ENCODE data around the gene IGSF9B. TPM values are rescaled to one million over a fixed set of nuclear protein-coding genes. Genes with fewer than 3 reads are reported as not detected.

IGSF9B gene
- polyA plus RNA-seq, 1 donor (not counting 4 experiments of a cell fraction or from before 2014, with no cell fraction given), result 0.66 TPM

DNA sequence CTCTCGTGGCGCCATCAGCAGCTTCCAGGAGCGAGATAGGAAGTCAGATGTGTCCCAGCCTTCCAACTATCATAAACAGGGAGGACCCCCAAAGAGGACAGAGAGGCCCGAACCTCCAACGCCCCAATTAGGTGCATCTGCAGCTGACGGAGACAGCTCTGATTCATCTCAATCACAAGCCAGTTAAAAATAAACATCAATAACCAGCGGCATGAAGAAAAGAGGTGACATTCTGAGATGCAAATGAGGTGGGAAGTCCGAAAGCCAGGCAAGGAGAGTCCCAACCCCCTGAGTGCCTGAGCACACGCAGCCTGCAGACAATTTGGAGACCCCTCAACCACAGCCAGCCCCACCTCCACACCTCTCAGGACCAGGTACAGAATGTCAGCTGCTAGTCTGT is 28.1 kb upstream of the IGSF9B start:
- Histone ChIP-seq H3K4me3 (ENCODE audit: control insufficient read depth in 2 of 3, extremely low read depth in 1 of 3, insufficient read depth in 2 of 3, low read depth in 1 of 3, low read length in 3 of 3) (no peak overlapping the region), H3K9me3 (ENCODE audit: control insufficient read depth, low read depth, low read length) (no peaks in the 10 kb centered on the region), H3K27me3 (ENCODE audit: control insufficient read depth, extremely low read depth, insufficient read depth, low read length) (peaks cover 8% of the 10 kb centered on the region), H3K27ac (ENCODE audit: control insufficient read depth, insufficient read depth, low read length) (no peak overlapping the region), H3K9ac (ENCODE audit: control insufficient read depth, extremely low read depth, insufficient read depth, low read length) (no peak overlapping the region), H3K36me3 (ENCODE audit: control insufficient read depth in 2 of 2, extremely low read depth in 1 of 2, insufficient read depth in 2 of 2, low read length in 2 of 2) (no peaks in the 10 kb centered on the region), H3K79me2 (ENCODE audit: control insufficient read depth, insufficient read depth, low read length) (no peaks in the 10 kb centered on the region), H3K9me1 (ENCODE audit: control insufficient read depth, extremely low read depth, insufficient read depth, low read length) (no peaks in the 10 kb centered on the region), H4K20me1 (ENCODE audit: control insufficient read depth, extremely low read depth, insufficient read depth, low read length) (no peaks in the 10 kb centered on the region), H3K4me1 (ENCODE audit: control insufficient read depth, extremely low read depth, insufficient read depth, low read length) (no peaks in the 10 kb centered on the region), H2AFZ (ENCODE audit: control insufficient read depth, low read length) (no peak overlapping the region), H3K4me2 (ENCODE audit: control insufficient read depth, extremely low read depth, insufficient read depth, low read depth, low read length) (no peak overlapping the region)
- FAIRE-seq (no peak), DNase-seq (ENCODE audit: low read depth, low spot score) (no peak)
- TF ChIP-seq, protein P1, sequence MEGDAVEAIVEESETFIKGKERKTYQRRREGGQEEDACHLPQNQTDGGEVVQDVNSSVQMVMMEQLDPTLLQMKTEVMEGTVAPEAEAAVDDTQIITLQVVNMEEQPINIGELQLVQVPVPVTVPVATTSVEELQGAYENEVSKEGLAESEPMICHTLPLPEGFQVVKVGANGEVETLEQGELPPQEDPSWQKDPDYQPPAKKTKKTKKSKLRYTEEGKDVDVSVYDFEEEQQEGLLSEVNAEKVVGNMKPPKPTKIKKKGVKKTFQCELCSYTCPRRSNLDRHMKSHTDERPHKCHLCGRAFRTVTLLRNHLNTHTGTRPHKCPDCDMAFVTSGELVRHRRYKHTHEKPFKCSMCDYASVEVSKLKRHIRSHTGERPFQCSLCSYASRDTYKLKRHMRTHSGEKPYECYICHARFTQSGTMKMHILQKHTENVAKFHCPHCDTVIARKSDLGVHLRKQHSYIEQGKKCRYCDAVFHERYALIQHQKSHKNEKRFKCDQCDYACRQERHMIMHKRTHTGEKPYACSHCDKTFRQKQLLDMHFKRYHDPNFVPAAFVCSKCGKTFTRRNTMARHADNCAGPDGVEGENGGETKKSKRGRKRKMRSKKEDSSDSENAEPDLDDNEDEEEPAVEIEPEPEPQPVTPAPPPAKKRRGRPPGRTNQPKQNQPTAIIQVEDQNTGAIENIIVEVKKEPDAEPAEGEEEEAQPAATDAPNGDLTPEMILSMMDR (optimal IDR thresholded peaks at IDR 0.05 in 1 of 3, IDR thresholded peaks at IDR 0.05 in 1 of 3, conservative IDR thresholded peaks at IDR 0.05 in 1 of 3; ENCODE audit: extremely low read depth in 1 of 3, insufficient read depth in 2 of 3, low read length in 3 of 3), result no peak
- TF ChIP-seq EZH2 (IDR thresholded peaks at IDR 0.05; ENCODE audit: low read length), result no peak
- dilution Hi-C loops (cut with MboI; ENCODE audit: extremely low pct_ligation_motif_present, low sequenced_read_pairs), result no loop called here

DNA sequence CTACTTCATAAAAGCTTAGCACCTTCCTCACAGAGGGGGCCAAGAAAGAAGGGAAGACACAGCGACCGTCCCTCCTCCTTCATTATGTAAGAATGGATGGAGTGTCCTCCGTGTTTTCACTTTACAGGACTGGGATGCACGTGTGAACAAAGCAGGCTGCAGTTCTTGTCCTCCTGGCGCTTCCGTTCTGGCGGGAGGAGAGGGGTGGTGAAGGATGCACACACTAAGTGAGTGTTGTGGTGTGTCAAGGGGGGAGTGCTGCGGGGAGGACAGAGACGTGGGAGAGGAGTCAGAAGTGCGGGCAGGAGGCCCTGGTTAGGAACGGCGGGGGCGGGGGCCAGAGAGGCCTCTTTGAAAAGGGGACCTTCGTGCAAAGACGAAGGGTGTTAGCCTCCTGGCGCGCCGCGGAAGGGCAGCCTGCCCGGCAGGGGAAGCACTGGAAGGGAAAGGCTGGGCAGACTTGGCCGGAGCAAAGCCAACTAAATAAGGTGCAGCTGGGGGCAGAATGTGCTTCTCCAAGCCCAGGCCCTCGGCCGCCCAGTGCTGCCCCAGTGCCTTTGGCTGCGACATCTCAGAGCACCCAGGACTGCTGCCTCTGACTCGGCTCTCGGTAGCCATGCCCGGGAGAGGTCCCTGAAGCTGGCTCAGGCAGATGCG is 27.0 kb upstream of the IGSF9B start:
- Histone ChIP-seq H3K9me3 (ENCODE audit: control insufficient read depth, low read depth, low read length) (no peaks in the 10 kb centered on the region), H3K27ac (ENCODE audit: control insufficient read depth, insufficient read depth, low read length) (no peak overlapping the region), H3K36me3 (ENCODE audit: control insufficient read depth in 2 of 2, extremely low read depth in 1 of 2, insufficient read depth in 2 of 2, low read length in 2 of 2) (no peaks in the 10 kb centered on the region), H3K9me1 (ENCODE audit: control insufficient read depth, extremely low read depth, insufficient read depth, low read length) (no peaks in the 10 kb centered on the region), H3K9ac (ENCODE audit: control insufficient read depth, extremely low read depth, insufficient read depth, low read length) (no peak overlapping the region), H2AFZ (ENCODE audit: control insufficient read depth, low read length) (no peak overlapping the region), H3K27me3 (ENCODE audit: control insufficient read depth, extremely low read depth, insufficient read depth, low read length) (peaks cover 8% of the 10 kb centered on the region), H3K79me2 (ENCODE audit: control insufficient read depth, insufficient read depth, low read length) (no peaks in the 10 kb centered on the region), H4K20me1 (ENCODE audit: control insufficient read depth, extremely low read depth, insufficient read depth, low read length) (no peaks in the 10 kb centered on the region), H3K4me3 (ENCODE audit: control insufficient read depth in 2 of 3, extremely low read depth in 1 of 3, insufficient read depth in 2 of 3, low read depth in 1 of 3, low read length in 3 of 3) (no peak overlapping the region), H3K4me1 (ENCODE audit: control insufficient read depth, extremely low read depth, insufficient read depth, low read length) (no peaks in the 10 kb centered on the region), H3K4me2 (ENCODE audit: control insufficient read depth, extremely low read depth, insufficient read depth, low read depth, low read length) (no peak overlapping the region)
- dilution Hi-C loops (cut with MboI; ENCODE audit: extremely low pct_ligation_motif_present, low sequenced_read_pairs), result no loop called here
- FAIRE-seq (no peak), DNase-seq (ENCODE audit: low read depth, low spot score) (no peak)
- no peak for TF ChIP-seq EZH2 (IDR thresholded peaks at IDR 0.05; ENCODE audit: low read length)
- TF ChIP-seq, protein P1 (optimal IDR thresholded peaks at IDR 0.05 in 1 of 3, IDR thresholded peaks at IDR 0.05 in 1 of 3, conservative IDR thresholded peaks at IDR 0.05 in 1 of 3; ENCODE audit: extremely low read depth in 1 of 3, insufficient read depth in 2 of 3, low read length in 3 of 3), result no peak

All from keratinocyte (primary cell).